MV-4-11 (cell line): ENCODE results near the gene ACTG1.
"Not testable (repeated sequence)": the region's sequence is repeated elsewhere in the genome, so short reads cannot be mapped to it uniquely, and the experiment has no call there.

Experiments used
- DNase-seq: peaks from one replicate; lab custom pipeline; 2025; lab: John Stamatoyannopoulos, UW

Gene ACTG1

DNA sequence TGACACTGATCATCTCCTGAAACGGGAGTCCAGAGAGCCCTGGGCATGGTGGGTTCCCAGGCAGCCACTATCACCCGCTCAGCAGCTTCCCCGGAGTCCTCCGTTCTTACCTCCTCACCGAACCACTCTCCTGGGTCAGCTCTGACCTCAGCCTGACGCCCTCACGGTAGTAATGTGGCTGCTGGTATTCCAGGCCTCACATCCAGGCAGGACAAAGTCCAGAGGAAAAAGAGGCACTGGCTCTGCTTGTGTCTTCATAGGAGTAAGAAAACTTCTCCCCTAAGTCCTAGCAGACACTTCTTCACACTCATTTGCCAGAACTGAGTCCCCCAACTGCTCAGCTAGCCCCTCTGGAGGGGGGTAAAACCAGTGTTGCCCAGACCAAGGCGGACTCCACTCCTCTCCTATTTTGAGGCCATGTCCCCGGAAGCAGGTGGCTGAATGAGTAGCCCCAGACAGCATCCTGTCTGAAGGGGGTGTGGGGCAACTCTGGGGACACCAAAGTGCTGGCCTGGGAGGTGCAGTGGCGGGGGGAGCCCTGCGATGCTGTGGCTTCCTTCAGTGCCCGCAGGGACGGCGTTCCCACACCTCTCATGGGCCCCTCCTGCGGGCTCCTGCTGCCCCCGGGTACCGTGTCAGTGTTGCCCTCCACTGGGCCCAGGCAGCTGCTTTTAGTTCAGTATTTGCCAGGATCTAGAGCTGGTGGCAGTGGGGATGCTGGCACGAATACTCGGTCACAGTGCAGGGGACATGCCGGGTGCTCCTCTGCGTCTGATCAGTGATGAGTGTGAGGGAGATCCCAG, 20.9 kb upstream of the ACTG1 start:
- DNase-seq, result no peak

DNA sequence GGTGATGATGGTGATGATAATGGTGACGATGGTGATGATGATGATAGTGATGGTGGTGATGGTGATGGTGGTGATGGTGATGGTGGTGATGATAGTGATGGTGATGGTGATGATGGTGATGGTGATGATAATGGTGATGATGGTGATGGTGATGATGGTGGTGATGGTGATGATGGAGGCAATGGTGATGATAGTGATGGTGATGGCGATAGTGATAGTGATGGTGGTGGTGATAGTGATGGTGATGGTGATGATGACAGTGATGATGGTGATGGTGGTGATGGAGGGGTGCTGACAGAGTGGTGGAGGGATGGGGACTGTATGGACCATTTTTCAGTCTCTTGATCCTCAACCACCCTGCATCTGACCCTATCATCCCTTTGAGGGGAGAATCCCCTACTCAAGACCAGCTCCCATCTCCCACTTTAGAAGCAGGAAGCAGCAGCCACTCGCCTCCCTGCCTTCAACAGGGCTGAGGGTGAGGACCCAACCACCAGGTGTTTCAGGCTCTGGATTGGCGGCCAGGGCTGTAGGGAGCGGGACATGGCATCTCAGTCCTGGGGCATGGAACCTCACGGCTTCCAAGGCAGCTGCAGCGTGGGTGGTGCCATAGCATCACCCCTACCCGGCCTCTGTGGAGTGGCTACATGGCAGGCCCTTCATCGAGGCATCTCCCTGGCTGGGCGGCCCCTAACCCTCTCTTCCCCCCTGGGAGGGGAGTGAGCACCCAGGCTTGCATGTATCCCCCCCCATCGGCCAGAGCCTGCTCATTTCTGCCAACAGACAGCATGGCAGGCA, 20.1 kb upstream of the ACTG1 start:
- no peak for DNase-seq

GRCh38 chr17:81531998-81532404, 19.4 kb upstream of the ACTG1 start:
- not testable (repeated sequence) for DNase-seq

DNA sequence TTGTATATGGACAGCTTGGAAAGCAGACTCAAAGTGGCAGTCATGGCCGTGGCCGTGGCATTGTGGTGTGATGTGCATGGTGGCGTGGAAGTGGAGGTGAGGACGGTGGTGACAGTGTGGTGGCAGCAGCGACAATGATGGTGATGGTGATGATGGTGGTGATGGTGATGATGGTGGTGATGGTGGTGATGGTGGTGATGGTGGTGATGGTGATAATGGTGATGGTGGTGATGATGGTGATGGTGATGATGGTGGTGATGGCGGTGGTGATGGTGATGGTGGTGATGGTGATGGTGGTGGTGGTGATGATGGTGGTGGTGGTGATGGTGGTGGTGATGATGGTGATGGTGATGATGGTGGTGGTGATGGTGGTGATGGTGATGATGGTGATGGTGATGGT, 18.4 kb upstream of the ACTG1 start:
- DNase-seq, result not testable (repeated sequence)

- no peak for DNase-seq
These were observed 16.8 kb upstream of the ACTG1 start for GRCh38 chr17:81529437-81529803.

DNA sequence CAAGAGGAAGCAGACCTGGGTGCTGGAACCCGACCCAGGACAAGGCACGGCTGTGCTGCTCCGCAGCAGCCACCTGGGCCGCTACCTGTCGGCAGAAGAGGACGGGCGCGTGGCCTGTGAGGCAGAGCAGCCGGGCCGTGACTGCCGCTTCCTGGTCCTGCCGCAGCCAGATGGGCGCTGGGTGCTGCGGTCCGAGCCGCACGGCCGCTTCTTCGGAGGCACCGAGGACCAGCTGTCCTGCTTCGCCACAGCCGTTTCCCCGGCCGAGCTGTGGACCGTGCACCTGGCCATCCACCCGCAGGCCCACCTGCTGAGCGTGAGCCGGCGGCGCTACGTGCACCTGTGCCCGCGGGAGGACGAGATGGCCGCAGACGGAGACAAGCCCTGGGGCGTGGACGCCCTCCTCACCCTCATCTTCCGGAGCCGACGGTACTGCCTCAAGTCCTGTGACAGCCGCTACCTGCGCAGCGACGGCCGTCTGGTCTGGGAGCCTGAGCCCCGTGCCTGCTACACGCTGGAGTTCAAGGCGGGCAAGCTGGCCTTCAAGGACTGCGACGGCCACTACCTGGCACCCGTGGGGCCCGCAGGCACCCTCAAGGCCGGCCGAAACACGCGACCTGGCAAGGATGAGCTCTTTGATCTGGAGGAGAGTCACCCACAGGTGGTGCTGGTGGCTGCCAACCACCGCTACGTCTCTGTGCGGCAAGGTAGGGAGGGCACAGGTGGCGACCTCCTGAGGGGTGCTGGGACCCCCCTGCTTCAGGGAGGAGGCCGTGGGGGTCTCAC, 16.2 kb upstream of the ACTG1 start:
- DNase-seq, result no peak

DNA sequence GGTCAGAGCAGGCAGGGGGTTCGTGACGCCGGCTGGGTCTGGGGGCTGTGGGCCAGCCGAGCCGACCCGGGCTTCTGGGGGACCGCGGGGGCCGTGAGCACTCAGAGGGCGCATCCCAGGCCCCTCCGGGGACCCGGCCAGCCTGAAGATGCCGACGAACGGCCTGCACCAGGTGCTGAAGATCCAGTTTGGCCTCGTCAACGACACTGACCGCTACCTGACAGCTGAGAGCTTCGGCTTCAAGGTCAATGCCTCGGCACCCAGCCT, 15.7 kb upstream of the ACTG1 start:
- no peak for DNase-seq

GRCh38 chr17:81527591-81528383, 15.2 kb upstream of the ACTG1 start, which contains the start of gene FSCN2:
Gene FSCN2, plus strand, starts transcription at chr17:81528377. Its CDS starts 155 bp downstream, at chr17:81528532.
- DNase-seq, result no peak

DNA sequence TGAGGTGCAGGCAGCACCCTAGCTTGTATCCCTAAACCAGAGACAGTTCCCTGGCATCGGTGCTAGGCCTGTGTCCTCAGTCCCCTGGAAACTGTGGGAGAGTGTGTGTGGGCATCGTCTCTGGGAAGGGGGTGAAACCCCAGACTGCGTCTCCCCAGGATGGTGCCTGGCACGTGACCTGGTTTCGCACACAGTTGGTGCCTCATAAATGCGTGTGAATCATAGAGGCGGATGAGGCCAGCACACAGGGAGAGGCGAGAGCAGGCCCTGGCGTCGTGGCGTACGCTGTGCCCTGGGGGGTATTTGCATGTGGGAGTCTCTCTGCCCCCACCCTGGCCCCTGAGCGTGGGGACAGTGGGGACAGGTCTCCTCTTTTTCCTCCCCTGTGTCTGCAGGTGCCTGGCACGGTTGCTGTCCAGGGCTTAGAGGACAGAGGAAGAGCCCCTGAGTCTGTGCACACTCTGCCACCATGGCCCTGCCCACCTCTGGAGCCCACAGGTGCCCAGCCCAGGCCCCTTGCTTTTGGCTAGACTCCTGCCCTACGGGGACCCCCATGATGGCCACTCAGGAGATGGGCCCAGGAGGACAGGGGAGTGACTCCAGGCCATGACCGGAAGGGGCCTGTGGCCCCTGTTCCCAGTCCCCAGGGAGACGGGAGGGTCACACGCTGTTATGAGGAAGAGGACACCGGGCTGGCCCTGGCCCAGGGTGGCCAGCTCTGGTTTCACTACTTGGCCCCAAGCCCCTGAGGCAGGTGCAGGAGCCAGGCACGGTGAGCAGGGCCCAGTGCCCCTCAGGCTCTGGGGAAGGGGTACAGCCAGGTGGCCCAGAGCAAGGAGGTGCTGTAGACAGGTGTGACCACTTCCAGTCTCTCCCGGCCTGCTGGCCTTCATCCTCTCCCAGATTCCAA, 14.3 kb upstream of the ACTG1 start:
- no peak for DNase-seq

GRCh38 chr17:81524865-81525159, 12.2 kb upstream of the ACTG1 start:
- no peak for DNase-seq

GRCh38 chr17:81524039-81524864, 11.7 kb upstream of the ACTG1 start:
- no peak for DNase-seq

- DNase-seq, result no peak
These were observed 10.9 kb upstream of the ACTG1 start for GRCh38 chr17:81523402-81524038.

DNA sequence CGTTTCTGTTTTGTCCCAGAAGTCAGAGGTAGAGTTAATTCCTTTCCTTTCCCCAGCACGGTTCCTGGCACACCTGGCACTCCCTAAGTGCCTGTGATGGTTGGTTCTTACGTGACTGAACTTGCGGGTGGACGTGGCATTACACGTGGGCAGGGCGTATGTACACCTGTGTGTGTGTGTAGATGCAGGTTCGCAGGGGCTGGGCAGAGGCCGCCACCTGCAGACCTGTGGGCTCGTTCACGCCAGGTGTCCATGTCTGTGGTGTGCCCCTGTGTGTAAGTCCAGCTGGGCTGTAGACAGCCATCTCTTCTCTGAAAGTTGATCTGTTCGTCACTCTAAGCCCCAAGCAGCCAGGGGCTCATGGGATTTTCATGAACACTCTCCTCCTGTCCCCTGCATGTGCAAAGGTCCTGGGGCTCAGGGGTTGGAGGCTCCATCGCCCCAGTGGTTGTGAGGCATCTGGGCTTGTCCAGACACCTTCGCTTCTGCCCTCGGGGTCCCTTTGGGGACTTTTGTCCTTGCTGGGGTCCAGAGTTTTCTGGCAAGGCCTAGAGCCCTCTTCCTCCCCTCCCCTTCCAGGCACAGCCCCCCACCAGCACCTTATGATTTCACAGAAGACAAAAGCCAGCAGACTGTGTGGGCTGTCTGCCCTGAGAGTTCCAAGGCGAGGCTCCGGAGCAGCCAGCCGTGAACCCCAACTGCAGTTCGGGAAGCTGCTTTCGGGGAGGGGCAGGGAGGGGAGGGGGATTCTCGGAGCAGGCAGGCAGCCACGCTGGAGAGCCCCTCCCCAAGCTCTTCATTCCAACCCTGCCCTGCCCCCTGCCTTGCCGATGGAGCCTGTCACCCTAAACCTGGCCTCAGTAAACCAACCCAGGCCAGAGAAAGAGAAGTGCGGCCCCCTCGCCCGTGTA, 10.1 kb upstream of the ACTG1 start:
- DNase-seq, result peak; percentile 55

- DNase-seq, result no peak
These were observed 7.7 kb upstream of the ACTG1 start for GRCh38 chr17:81520021-81520901.

GRCh38 chr17:81519284-81520020, 6.9 kb upstream of the ACTG1 start:
- no peak for DNase-seq

DNA sequence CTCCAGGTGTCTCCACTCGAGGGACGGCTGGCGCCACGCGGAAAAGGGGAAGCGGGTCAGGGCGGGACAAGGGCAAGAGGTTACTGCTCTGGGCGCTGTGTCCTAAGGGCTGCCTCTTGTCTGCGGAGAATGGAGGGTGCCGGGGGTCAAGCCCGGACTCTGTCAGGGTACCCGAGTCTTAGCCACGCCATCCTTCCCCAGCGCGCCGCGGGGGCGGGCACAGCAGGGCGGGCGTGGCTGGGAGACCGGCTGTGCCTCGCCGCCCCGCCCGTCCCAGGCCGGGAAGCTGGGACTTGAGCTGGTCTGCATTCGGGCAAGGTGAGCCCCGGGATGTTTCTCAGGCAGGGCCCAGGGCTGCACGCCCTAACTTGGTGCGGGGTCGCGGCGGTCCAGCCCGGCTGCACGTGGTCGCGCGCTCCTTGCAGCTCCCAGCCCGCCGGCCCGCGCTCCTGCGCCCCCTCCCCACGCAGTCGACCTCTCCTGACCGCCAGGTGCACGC, 6.2 kb upstream of the ACTG1 start:
- peak; percentile 27 for DNase-seq
